Esophagus (tissue), 2 donors: ENCODE data around the gene ZBTB39. TPM values are rescaled to one million over a fixed set of nuclear protein-coding genes. Genes with fewer than 3 reads are reported as not detected.
A peak's percentile ranks its signal among the peaks of the same experiment; 100 is the strongest.
"Not testable (repeated sequence)": the region's sequence is repeated elsewhere in the genome, so short reads cannot be mapped to it uniquely, and the experiment has no call there.

ENCODE experiments used
- H3K27ac ChIP-seq, 2 donors: one replicate each; pipeline ENCODE4 v1.5.1; 2013; ENCODE audit warnings: low read depth in 2 of 2, mild to moderate bottlenecking in 2 of 2, inconsistent platforms in 1 of 2, low read length in 1 of 2, moderate library complexity in 1 of 2
- H3K27me3 ChIP-seq, 2 donors: one replicate each; pipeline ENCODE4 v1.6.1; 2013; ENCODE audit warnings: low read length in 2 of 2, control low read depth in 1 of 2, mild to moderate bottlenecking in 1 of 2; ENCODE audit not compliant: insufficient read depth in 2 of 2, control insufficient read depth in 1 of 2
- H3K36me3 ChIP-seq, 2 donors: one replicate each; pipeline ENCODE4 v1.6.1; 2013; ENCODE audit warnings: low read length in 1 of 2; ENCODE audit not compliant: control insufficient read depth in 2 of 2, insufficient read depth in 2 of 2
- H3K4me1 ChIP-seq, 2 donors: one replicate each; pipeline ENCODE4 v1.6.1; 2013; ENCODE audit warnings: low read length in 1 of 2; ENCODE audit not compliant: control insufficient read depth in 2 of 2, insufficient read depth in 2 of 2
- H3K4me3 ChIP-seq, 2 donors: one replicate each; pipeline ENCODE4 v1.5.1; 2013; ENCODE audit warnings: low read length in 2 of 2, mild to moderate bottlenecking in 2 of 2, low read depth in 1 of 2, moderate library complexity in 1 of 2
- H3K9me3 ChIP-seq, 2 donors: one replicate each; pipeline ENCODE4 v1.6.1; 2013; ENCODE audit warnings: mild to moderate bottlenecking in 2 of 2, low read depth in 1 of 2, low read length in 1 of 2, moderate library complexity in 1 of 2; ENCODE audit not compliant: control insufficient read depth in 2 of 2, insufficient read depth in 1 of 2
- WGBS, 2 donors: extraction: QIAGEN DNeasy Blood & Tissue Kit; methylation state at CpG; one replicate each; pipeline ENCODE4 v1.1.7; 2013; 5-methylcytosine and 5-hydroxymethylcytosine counted together
- polyA plus RNA-seq, 2 donors: library from polyadenylated mRNA; stranded (reverse); fragments of 200-250 nt; gene quantifications; one replicate each; pipeline ENCODE4 v1.2.3, GENCODE V29; 2013
- donor health status: healthy with polysubstance abuse.
- donor health status: Bipolar disorder and iron deficiency.

ZBTB39 gene
- polyA plus RNA-seq, 2 donors: 1.2 to 1.4 TPM

- not testable (repeated sequence) for H3K4me3 ChIP-seq, H3K27me3 ChIP-seq
- 87% methylated on average over 4 of the region's 4 CpGs for WGBS, 2 donors
Measured at GRCh38 chr12:56977361-56977760, 29.0 kb downstream of the ZBTB39 start.

DNA sequence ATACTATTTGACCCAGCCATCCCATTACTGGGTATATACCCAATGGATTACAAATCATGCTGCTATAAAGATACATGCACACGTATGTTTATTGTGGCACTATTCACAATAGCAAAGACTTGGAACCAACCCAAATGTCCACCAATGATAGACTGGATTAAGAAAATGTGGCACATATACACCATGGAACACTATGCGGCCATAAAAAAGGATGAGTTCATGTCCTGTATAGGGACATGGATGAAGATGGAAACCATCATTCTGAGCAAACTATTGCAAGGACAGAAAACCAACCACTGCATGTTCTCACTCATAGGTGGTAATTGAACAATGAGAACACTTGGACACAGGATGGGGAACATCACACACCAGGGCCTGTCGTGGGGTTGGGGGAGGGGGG is 32.1 kb downstream of the ZBTB39 start:
- 86 to 91% methylated on average over 3 of the region's 3 CpGs for WGBS, 2 donors
- H3K9me3 ChIP-seq, H3K4me1 ChIP-seq, H3K27me3 ChIP-seq, H3K27ac ChIP-seq, H3K36me3 ChIP-seq, H3K4me3 ChIP-seq: not testable (repeated sequence)

More at GRCh38 chr12:56977361-56977760, 29.0 kb downstream of the ZBTB39 start:
- not testable (repeated sequence) for H3K4me1 ChIP-seq, H3K36me3 ChIP-seq, H3K27ac ChIP-seq, H3K9me3 ChIP-seq

GRCh38 chr12:56968910-56969309 is 37.4 kb downstream of the ZBTB39 start:
- 76 to 87% methylated on average over 6 of the region's 6 CpGs for WGBS, 2 donors
- not testable (repeated sequence) for H3K9me3 ChIP-seq, H3K4me1 ChIP-seq, H3K27me3 ChIP-seq, H3K4me3 ChIP-seq, H3K36me3 ChIP-seq, H3K27ac ChIP-seq

DNA sequence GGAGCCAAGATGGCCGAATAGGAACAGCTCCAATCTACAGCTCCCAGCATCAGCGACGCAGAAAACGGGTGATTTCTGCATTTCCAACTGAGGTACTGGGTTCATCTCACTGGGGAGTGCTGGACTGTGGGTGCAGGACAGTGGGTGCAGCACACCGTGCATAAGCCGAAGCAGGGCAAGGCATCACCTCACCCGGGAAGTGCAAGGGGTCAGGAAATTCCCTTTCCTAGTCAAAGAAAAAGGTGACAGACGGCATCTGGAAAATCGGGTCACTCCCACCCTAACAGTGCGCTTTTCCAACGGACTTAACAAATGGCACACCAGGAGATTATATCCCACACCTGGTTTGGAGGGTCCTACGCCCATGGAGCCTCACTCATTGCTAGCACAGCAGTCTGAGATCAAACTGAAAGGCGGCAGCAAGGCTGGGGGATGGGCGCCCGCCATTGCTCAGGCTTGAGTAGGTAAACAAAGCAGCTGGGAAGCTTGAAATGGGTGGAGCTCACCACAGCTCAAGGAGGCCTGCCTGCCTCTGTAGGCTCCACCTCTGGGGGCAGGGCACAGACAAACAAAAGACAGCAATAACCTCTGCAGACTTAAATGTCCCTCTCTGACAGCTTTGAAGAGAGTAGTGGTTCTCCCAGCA is 40.2 kb downstream of the ZBTB39 start:
- not testable (repeated sequence) for H3K27ac ChIP-seq, H3K36me3 ChIP-seq, H3K4me3 ChIP-seq, H3K4me1 ChIP-seq, H3K9me3 ChIP-seq, H3K27me3 ChIP-seq
- WGBS, 2 donors: 89 to 94% methylated on average over 15 of the region's 15 CpGs

- not testable (repeated sequence) for H3K4me3 ChIP-seq, H3K36me3 ChIP-seq, H3K27ac ChIP-seq, H3K9me3 ChIP-seq, H3K27me3 ChIP-seq, H3K4me1 ChIP-seq
- WGBS, 2 donors: 97 to 99% methylated on average over 3 to 4 of the region's 4 CpGs
Measured at GRCh38 chr12:56965124-56965523, 41.2 kb downstream of the ZBTB39 start.

DNA sequence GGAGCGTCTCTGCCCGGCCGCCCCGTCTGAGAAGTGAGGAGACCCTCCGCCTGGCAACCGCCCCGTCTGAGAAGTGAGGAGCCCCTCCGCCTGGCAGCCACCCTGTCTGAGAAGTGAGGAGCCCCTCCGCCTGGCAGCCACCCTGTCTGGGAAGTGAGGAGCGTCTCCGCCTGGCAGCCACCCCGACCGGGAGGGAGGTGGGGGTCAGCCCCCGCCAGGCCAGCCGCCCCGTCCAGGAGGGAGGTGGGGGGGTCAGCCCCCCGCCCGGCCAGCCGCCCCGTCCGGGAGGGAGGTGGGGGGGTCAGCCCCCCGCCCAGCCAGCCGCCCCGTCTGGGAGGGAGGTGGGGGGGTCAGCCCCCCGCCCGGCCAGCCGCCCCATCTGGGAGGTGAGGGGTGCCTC is 42.8 kb downstream of the ZBTB39 start:
- H3K9me3 ChIP-seq, H3K4me1 ChIP-seq, H3K27me3 ChIP-seq, H3K36me3 ChIP-seq, H3K4me3 ChIP-seq, H3K27ac ChIP-seq: not testable (repeated sequence)
- 94 to 96% methylated on average over 15 to 18 of the region's 27 CpGs for WGBS, 2 donors

- H3K36me3 ChIP-seq, H3K4me3 ChIP-seq, H3K27ac ChIP-seq, H3K4me1 ChIP-seq, H3K9me3 ChIP-seq, H3K27me3 ChIP-seq: not testable (repeated sequence)
- 63 to 68% methylated on average over 4 of the region's 4 CpGs for WGBS, 2 donors
Measured at GRCh38 chr12:56962247-56962646, 44.1 kb downstream of the ZBTB39 start.

DNA sequence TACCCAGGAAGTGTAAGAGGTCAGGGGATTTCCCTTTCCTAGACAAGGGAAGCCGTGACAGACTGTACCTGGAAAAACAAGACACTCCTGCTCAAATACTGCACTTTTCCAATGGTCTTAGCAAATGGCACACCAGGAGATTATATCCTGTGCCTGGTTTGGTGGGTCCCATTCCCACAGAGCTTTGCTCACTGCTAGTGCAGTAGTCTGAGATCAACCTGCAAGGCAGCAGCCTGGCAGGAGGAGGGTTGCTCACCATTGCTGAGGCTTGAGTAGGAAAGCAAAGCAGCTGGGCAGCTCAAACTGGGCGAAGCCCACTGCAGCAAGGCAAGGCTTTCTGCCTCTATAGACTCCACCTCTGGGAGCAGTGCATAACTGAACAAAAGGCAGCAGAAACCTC is 47.9 kb downstream of the ZBTB39 start:
- peaks cover 0 to 8% of the 10 kb centered on the region in 2 donors for H3K4me1 ChIP-seq
- no peak overlapping the region for H3K27ac ChIP-seq
- no peak overlapping the region for H3K4me3 ChIP-seq
- H3K9me3 ChIP-seq: peaks cover 4 to 7% of the 10 kb centered on the region in 2 donors
- no peaks in the 10 kb centered on the region for H3K36me3 ChIP-seq
- H3K27me3 ChIP-seq: no peaks in the 10 kb centered on the region
- 58 to 60% methylated on average over 2 of the region's 2 CpGs for WGBS, 2 donors

- Histone ChIP-seq H3K36me3 (no peaks in the 10 kb centered on the region), H3K4me1 (peaks cover 0 to 8% of the 10 kb centered on the region in 2 donors), H3K4me3 (no peak within 1 kb of the TSS), H3K27me3 (no peaks in the 10 kb centered on the region), H3K9me3 (peaks cover 4 to 7% of the 10 kb centered on the region in 2 donors), H3K27ac (peak within 1 kb of the TSS in 1 of 2 donors; percentile 62)
- WGBS, 2 donors: 54 to 61% methylated on average over 10 of the region's 10 CpGs
Measured at GRCh38 chr12:56957229-56958052, 48.9 kb downstream of the ZBTB39 start, which contains the start of gene RDH16. Gene RDH16 (minus strand): TSS chr12:56957608. CDS start chr12:56957462, 146 bp downstream.
